ENCODE measurements around the gene PKIB.

PKIB gene

GRCh38 chr6:122696853-122697252 lies 86.6 kb downstream of the PKIB start:
- Histone ChIP-seq H3K9me2 (replicated peaks; ENCODE audit: insufficient read depth, low read length) (no peaks in the 10 kb centered on the region), H4K20me1 (ENCODE audit: insufficient read depth, low read length) (no peaks in the 10 kb centered on the region), H3K27me3 (replicated peaks; ENCODE audit: insufficient read depth, low read length) (no peaks in the 10 kb centered on the region), H3K4me1 (ENCODE audit: low read length) (no peaks in the 10 kb centered on the region), H3K9me3 (replicated peaks; ENCODE audit: insufficient read depth, low read length) (no peaks in the 10 kb centered on the region), H3F3A (ENCODE audit: insufficient read depth, low read length) (no peaks in the 10 kb centered on the region), H2AFZ (ENCODE audit: low read length) (no peak overlapping the region), H3K36me3 (replicated peaks; ENCODE audit: insufficient read depth, low read length) (no peaks in the 10 kb centered on the region), H3K79me2 (ENCODE audit: low read length) (no peaks in the 10 kb centered on the region), H3K4me3 (ENCODE audit: low read length) (no peak overlapping the region), H3K4me2 (ENCODE audit: low read depth, low read length) (no peak overlapping the region), H3K9ac (ENCODE audit: low read length) (no peak overlapping the region), H3K27ac (ENCODE audit: low read length) (no peak overlapping the region)
- TF ChIP-seq EZH2 (optimal IDR thresholded peaks at IDR 0.05; ENCODE audit: low read depth, low read length) (no peak), EZH2phosphoT487 (IDR thresholded peaks at IDR 0.05; ENCODE audit: low read length) (no peak), CTCF (IDR thresholded peaks at IDR 0.05; ENCODE audit: low read length) (no peak)
- no peak for DNase-seq

- H3K4me2 ChIP-seq (ENCODE audit: low read depth, low read length) = no peak overlapping the region
Observed at GRCh38 chr6:122697458-122697857, 87.3 kb downstream of the PKIB start.

GRCh38 chr6:122701666-122702065 lies 91.5 kb downstream of the PKIB start:
- Histone ChIP-seq H3K4me3 (ENCODE audit: low read length) (no peak overlapping the region), H3K4me1 (ENCODE audit: low read length) (no peaks in the 10 kb centered on the region), H3K27ac (ENCODE audit: low read length) (no peak overlapping the region), H4K20me1 (ENCODE audit: insufficient read depth, low read length) (no peaks in the 10 kb centered on the region), H3K4me2 (ENCODE audit: low read depth, low read length) (no peak overlapping the region), H3F3A (ENCODE audit: insufficient read depth, low read length) (no peaks in the 10 kb centered on the region), H3K79me2 (ENCODE audit: low read length) (no peaks in the 10 kb centered on the region), H2AFZ (ENCODE audit: low read length) (no peak overlapping the region), H3K9me3 (replicated peaks; ENCODE audit: insufficient read depth, low read length) (no peaks in the 10 kb centered on the region), H3K9ac (ENCODE audit: low read length) (no peak overlapping the region), H3K27me3 (replicated peaks; ENCODE audit: insufficient read depth, low read length) (no peaks in the 10 kb centered on the region), H3K9me2 (replicated peaks; ENCODE audit: insufficient read depth, low read length) (no peaks in the 10 kb centered on the region), H3K36me3 (replicated peaks; ENCODE audit: insufficient read depth, low read length) (no peaks in the 10 kb centered on the region)
- TF ChIP-seq CTCF (IDR thresholded peaks at IDR 0.05; ENCODE audit: low read length) (no peak), EZH2 (optimal IDR thresholded peaks at IDR 0.05; ENCODE audit: low read depth, low read length) (no peak), EZH2phosphoT487 (IDR thresholded peaks at IDR 0.05; ENCODE audit: low read length) (no peak)
- no peak for DNase-seq

More at GRCh38 chr6:122697458-122697857, 87.3 kb downstream of the PKIB start:
- DNase-seq = no peak
- Histone ChIP-seq H3K27ac (ENCODE audit: low read length) (no peak overlapping the region), H3K9me2 (replicated peaks; ENCODE audit: insufficient read depth, low read length) (no peaks in the 10 kb centered on the region), H3K79me2 (ENCODE audit: low read length) (no peaks in the 10 kb centered on the region), H4K20me1 (ENCODE audit: insufficient read depth, low read length) (no peaks in the 10 kb centered on the region), H3K4me1 (ENCODE audit: low read length) (no peaks in the 10 kb centered on the region), H3K27me3 (replicated peaks; ENCODE audit: insufficient read depth, low read length) (no peaks in the 10 kb centered on the region), H3K4me3 (ENCODE audit: low read length) (no peak overlapping the region), H2AFZ (ENCODE audit: low read length) (no peak overlapping the region), H3K9me3 (replicated peaks; ENCODE audit: insufficient read depth, low read length) (no peaks in the 10 kb centered on the region), H3K36me3 (replicated peaks; ENCODE audit: insufficient read depth, low read length) (no peaks in the 10 kb centered on the region), H3F3A (ENCODE audit: insufficient read depth, low read length) (no peaks in the 10 kb centered on the region), H3K9ac (ENCODE audit: low read length) (no peak overlapping the region)
- TF ChIP-seq EZH2 (optimal IDR thresholded peaks at IDR 0.05; ENCODE audit: low read depth, low read length) (no peak), EZH2phosphoT487 (IDR thresholded peaks at IDR 0.05; ENCODE audit: low read length) (no peak), CTCF (IDR thresholded peaks at IDR 0.05; ENCODE audit: low read length) (no peak)
